GM23248 (cell line): ENCODE measurements around the gene LCE7A.

Experiments used
- EZH2 ChIP-seq: fragments of 200-600 bp; sonication (generic); IDR thresholded peaks from 2 replicates; pipeline ENCODE4 v1.6.1; 2018; ENCODE audit warnings: antibody characterized with exemption, mild to moderate bottlenecking; ENCODE audit not compliant: insufficient read depth, poor library complexity, severe bottlenecking
- EZH2phosphoT487 ChIP-seq: fragments of 200-600 bp; sonication (generic); IDR thresholded peaks from 2 replicates; pipeline ENCODE4 v1.6.1; 2018; ENCODE audit warnings: antibody characterized with exemption, moderate library complexity, mild to moderate bottlenecking, low read depth; ENCODE audit not compliant: insufficient read depth

GRCh38 chr1:152842556-152842955 lies 17.2 kb upstream of the LCE7A start, which contains the start of gene LCE6A:
- no peak for TF ChIP-seq EZH2
- TF ChIP-seq EZH2phosphoT487, result no peak
